Measurements from ENCODE around the gene SURF6. TPM values are rescaled to one million over a fixed set of nuclear protein-coding genes. Genes with fewer than 3 reads are reported as not detected.

SURF6 gene
- total and polyA plus RNA-seq, 2 of the 8 experiments (the other 6 are each of a cell fraction or from before 2014, with no cell fraction given), result 6.1 to 23.7 TPM

GRCh38 chr9:133335924-133336811, at the start of gene SURF6 (continued):
- peak; percentile 31; the same call in 1 of the 2 replicates for TF ChIP-seq USF2 (IDR thresholded peaks at IDR 0.05; ENCODE audit: low read length)
- TF ChIP-seq TAF7 (optimal IDR thresholded peaks at IDR 0.05; ENCODE audit: borderline replicate concordance, low read depth, low read length), result peak; percentile 67
- no peak for TF ChIP-seq RNF2 (IDR thresholded peaks at IDR 0.05; ENCODE audit: borderline replicate concordance, low read depth, low read length, missing control alignments, poor library complexity, severe bottlenecking)
- TF ChIP-seq ATF3 (IDR thresholded peaks at IDR 0.05; ENCODE audit: insufficient read depth, low read depth, low read length), result no peak
- 0 out of 4 replicates have a peak, but pooled peaks of 1 of the 2 experiments have one; percentile 48 for TF ChIP-seq HDAC2 (IDR thresholded peaks at IDR 0.05; ENCODE audit: borderline replicate concordance in 1 of 2, low read depth in 2 of 2, low read length in 2 of 2)
- peak; percentile 89 for TF ChIP-seq GABPA (IDR thresholded peaks at IDR 0.05; ENCODE audit: borderline replicate concordance, insufficient read depth, low read length)
- TF ChIP-seq SIX5 (IDR thresholded peaks at IDR 0.05; ENCODE audit: low read depth, low read length), result no peak
- no peak for TF ChIP-seq RXRA (IDR thresholded peaks at IDR 0.05; ENCODE audit: insufficient read depth, low read depth, low read length)
- TF ChIP-seq SRF (IDR thresholded peaks at IDR 0.05; ENCODE audit: low read depth, low read length), result peak; percentile 99
- TF ChIP-seq ZNF274 (IDR thresholded peaks at IDR 0.05; ENCODE audit: borderline replicate concordance, extremely low read depth, low read length), result no peak
- TF ChIP-seq POLR2AphosphoS5 (IDR thresholded peaks at IDR 0.05; ENCODE audit: low read depth, low read length), result peak; percentile 61; the same call in 1 of the 2 replicates
- TF ChIP-seq E2F6 (IDR thresholded peaks at IDR 0.05), result peak; percentile 77
- TF ChIP-seq CBX5 (IDR thresholded peaks at IDR 0.05; ENCODE audit: low read depth, low read length), result no peak
- no peak for TF ChIP-seq FOSL1 (IDR thresholded peaks at IDR 0.05; ENCODE audit: insufficient read depth, low read depth, low read length)
- TF ChIP-seq CTBP2 (IDR thresholded peaks at IDR 0.05; ENCODE audit: borderline replicate concordance, insufficient read depth, insufficient read length, low read length), result no peak
- TF ChIP-seq KDM1A (IDR thresholded peaks at IDR 0.05; ENCODE audit: borderline replicate concordance, low read length), result no peak
- TF ChIP-seq SP2 (IDR thresholded peaks at IDR 0.05; ENCODE audit: low read length), result no peak
- TF ChIP-seq CHD2 (IDR thresholded peaks at IDR 0.05; ENCODE audit: low read length), result no peak; the same call in 1 of the 2 replicates
- TF ChIP-seq SIRT6 (IDR thresholded peaks at IDR 0.05; ENCODE audit: low read length), result no peak
- no peak for TF ChIP-seq BCL11A (IDR thresholded peaks at IDR 0.05; ENCODE audit: low read depth in 2 of 2, low read length in 2 of 2)
